SJSA1 (cell line): ENCODE results near the gene WDR17. TPM values are rescaled to one million over a fixed set of nuclear protein-coding genes. Genes with fewer than 3 reads are reported as not detected.

ENCODE experiments used
- DNase-seq, 2 experiments: peaks; one replicate each; pipeline ENCODE4 v3.0.0-alpha.2; 2015 to 2020; ENCODE audit warnings: low spot score in 2 of 2, low read depth in 1 of 2
- H3K27ac ChIP-seq: fragments of 250-450 bp; sonication (Bioruptor Pico); 2 replicates; pipeline ENCODE4 v1.5.1; 2020; ENCODE audit warnings: mild to moderate bottlenecking, moderate library complexity
- H3K27me3 ChIP-seq: fragments of 250-450 bp; sonication (Bioruptor Pico); replicated peaks from 2 replicates; pipeline ENCODE4 v1.5.1; 2020; ENCODE audit warnings: mild to moderate bottlenecking, moderate library complexity
- H3K36me3 ChIP-seq: fragments of 250-450 bp; sonication (Bioruptor Pico); 2 replicates; pipeline ENCODE4 v1.5.1; 2020; ENCODE audit warnings: mild to moderate bottlenecking
- H3K4me1 ChIP-seq: fragments of 250-450 bp; sonication (Bioruptor Pico); replicated peaks from 2 replicates; pipeline ENCODE4 v1.6.1; 2021; ENCODE audit warnings: mild to moderate bottlenecking
- H3K4me3 ChIP-seq: fragments of 250-450 bp; sonication (Bioruptor Pico); 2 replicates; pipeline ENCODE4 v1.5.1; 2020; ENCODE audit warnings: mild to moderate bottlenecking
- H3K9me3 ChIP-seq: fragments of 250-450 bp; sonication (Bioruptor Pico); replicated peaks from 2 replicates; pipeline ENCODE4 v1.5.1; 2020; ENCODE audit warnings: mild to moderate bottlenecking
- total RNA-seq: library from RNA; depleted of rRNA; stranded (reverse); fragments of >200 nt; shearing (Covaris generic); gene quantifications from 2 replicates; pipeline ENCODE4 v1.2.3, GENCODE V29; 2014; rRNA removed

WDR17 gene
- total RNA-seq, 1 experiment from 2014 or later, result 0.58 TPM

GRCh38 chr4:176217510-176217909 is 151.9 kb downstream of the WDR17 start:
- Histone ChIP-seq H3K9me3 (no peaks in the 10 kb centered on the region), H3K4me1 (no peaks in the 10 kb centered on the region), H3K27me3 (no peaks in the 10 kb centered on the region), H3K4me3 (no peak overlapping the region), H3K27ac (no peak overlapping the region), H3K36me3 (no peaks in the 10 kb centered on the region)
- no peak for DNase-seq

GRCh38 chr4:176222149-176222548 is 156.5 kb downstream of the WDR17 start:
- no peak overlapping the region for H3K4me3 ChIP-seq
- H3K36me3 ChIP-seq, result no peaks in the 10 kb centered on the region
- DNase-seq, result no peak
- no peaks in the 10 kb centered on the region for H3K27me3 ChIP-seq
- H3K4me1 ChIP-seq, result no peaks in the 10 kb centered on the region
- no peak overlapping the region for H3K27ac ChIP-seq
- H3K9me3 ChIP-seq, result no peaks in the 10 kb centered on the region

DNA sequence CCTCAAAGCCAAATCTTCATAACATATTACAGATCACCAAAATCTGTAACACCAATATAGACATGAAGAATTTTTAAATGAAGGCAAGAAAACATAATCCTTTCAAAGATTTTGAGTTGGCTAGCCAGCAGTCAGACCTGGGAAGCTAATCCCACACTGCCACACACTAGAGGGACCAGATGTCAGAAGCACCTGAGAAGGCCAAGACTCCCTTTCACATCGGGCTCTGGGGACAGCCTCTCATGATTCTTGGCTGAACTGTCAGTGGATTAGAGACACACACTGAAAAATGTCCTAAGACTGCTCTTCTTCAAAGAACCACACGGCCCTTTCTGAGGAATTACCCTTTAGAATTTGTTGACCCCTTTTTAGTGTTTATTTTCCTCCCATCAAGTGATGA is 157.9 kb downstream of the WDR17 start:
- Histone ChIP-seq H3K36me3 (no peaks in the 10 kb centered on the region), H3K4me1 (no peaks in the 10 kb centered on the region), H3K9me3 (no peaks in the 10 kb centered on the region), H3K4me3 (no peak overlapping the region), H3K27ac (no peak overlapping the region), H3K27me3 (no peaks in the 10 kb centered on the region)
- DNase-seq, result no peak

DNA sequence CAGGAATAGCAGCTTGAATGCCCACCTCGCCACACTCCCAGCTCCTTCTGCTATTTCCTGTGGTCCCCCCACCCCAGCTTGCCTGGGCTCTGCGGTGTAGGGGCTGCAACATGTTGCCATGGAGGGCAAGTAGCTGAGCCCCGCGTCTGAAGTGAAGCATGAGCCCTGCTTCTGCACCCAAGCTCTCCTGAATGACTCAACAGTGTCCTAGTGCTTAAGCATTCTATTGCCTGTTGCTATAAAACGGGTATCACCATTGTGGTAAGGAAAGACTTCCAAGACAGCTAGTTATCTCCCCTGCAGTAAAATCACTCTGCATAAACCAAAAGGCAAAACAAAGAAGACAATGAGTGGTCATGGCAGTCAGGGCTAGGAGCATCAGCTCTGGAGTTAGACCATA is 161.1 kb downstream of the WDR17 start:
- DNase-seq, result no peak
- Histone ChIP-seq H3K36me3 (no peaks in the 10 kb centered on the region), H3K4me3 (no peak overlapping the region), H3K27me3 (no peaks in the 10 kb centered on the region), H3K9me3 (no peaks in the 10 kb centered on the region), H3K27ac (no peak overlapping the region), H3K4me1 (no peaks in the 10 kb centered on the region)

DNA sequence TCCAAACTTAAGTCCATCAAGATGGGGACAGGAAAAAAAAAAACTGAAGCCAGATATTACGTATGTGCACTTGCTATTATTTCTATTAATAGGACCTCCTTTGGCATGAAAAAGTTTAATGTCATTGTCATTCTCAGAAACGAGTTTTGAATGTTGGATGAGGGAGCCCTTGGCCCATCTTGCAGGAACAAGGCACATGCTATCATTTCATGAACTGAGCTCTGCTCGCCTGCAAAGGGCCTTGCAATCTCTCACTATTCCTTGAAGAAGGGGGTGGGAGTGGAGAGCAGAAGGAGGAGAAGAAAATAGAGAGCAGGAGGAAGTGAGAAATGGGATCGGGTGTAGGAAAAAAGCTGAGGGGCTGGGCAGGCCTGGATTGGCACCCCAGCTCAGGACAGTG is 164.0 kb downstream of the WDR17 start:
- no peak overlapping the region for H3K27ac ChIP-seq
- no peaks in the 10 kb centered on the region for H3K27me3 ChIP-seq
- no peaks in the 10 kb centered on the region for H3K36me3 ChIP-seq
- H3K4me3 ChIP-seq, result no peak overlapping the region
- DNase-seq, result no peak
- no peaks in the 10 kb centered on the region for H3K9me3 ChIP-seq
- no peaks in the 10 kb centered on the region for H3K4me1 ChIP-seq

Other genes with a start within 250 kb of the WDR17 start
- not detected in 2 replicates for gene SPATA4, start 129.7 kb downstream of the WDR17 start, total RNA-seq
- 1.4 TPM in 1 of 2 replicates, not detected in the other for gene ASB5, start 203.4 kb downstream of the WDR17 start, total RNA-seq